ENCODE data around the gene KATNIP.

KATNIP gene

GRCh38 chr16:27549746-27550581, at the start of gene KATNIP, which contains the start of gene GTF3C1:
Gene KATNIP, plus strand, starts transcription at chr16:27550144. Its CDS starts 27 bp downstream, at chr16:27550171.
Gene GTF3C1, minus strand, starts transcription at chr16:27549913. Its CDS starts 23 bp downstream, at chr16:27549890.
- Histone ChIP-seq H3K4me3 (ENCODE audit: low read depth, low read length) (peak within 1 kb of the TSS; percentile 57), H3K27me3 (ENCODE audit: insufficient read depth, low read depth, severe bottlenecking) (no peaks in the 10 kb centered on the region), H3K27ac (peak within 1 kb of the TSS; percentile 75), H3K36me3 (peaks cover 32% of the 10 kb centered on the region), H3K9me3 (ENCODE audit: severe bottlenecking) (no peaks in the 10 kb centered on the region)
- peak; percentile 99 for DNase-seq
- no peak for TF ChIP-seq CTCF (IDR thresholded peaks at IDR 0.05; ENCODE audit: low read depth, low read length)

GRCh38 chr16:27500801-27501200, 49.1 kb upstream of the KATNIP start:
- H3K36me3 ChIP-seq = peaks cover 94% of the 10 kb centered on the region
- H3K27me3 ChIP-seq (ENCODE audit: insufficient read depth, low read depth, severe bottlenecking) = no peaks in the 10 kb centered on the region
- DNase-seq = no peak
- H3K9me3 ChIP-seq (ENCODE audit: severe bottlenecking) = no peaks in the 10 kb centered on the region
- no peak for TF ChIP-seq CTCF (IDR thresholded peaks at IDR 0.05; ENCODE audit: low read depth, low read length)
- H3K27ac ChIP-seq = no peak overlapping the region
- H3K4me3 ChIP-seq (ENCODE audit: low read depth, low read length) = no peak overlapping the region

DNA sequence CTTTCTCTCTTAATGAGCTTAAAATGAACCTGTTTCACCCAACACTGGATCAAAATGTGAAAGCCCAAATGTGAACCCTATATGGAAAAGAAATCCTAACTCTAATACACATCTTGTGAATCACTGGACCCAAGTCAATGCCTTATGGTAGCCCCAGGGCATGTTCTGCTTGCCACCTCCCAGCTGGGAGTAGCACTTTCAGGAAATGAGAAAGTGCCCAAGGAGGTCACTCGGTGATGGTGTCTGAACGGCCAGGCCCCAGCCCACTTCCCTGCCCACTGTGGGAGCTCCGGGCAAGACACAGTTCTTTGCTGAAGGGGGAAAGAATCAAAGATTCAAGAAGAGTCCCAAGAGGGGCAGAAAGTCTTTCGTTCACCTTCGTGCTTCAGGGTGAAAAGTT, 46.3 kb upstream of the KATNIP start:
- no peak for TF ChIP-seq CTCF (IDR thresholded peaks at IDR 0.05; ENCODE audit: low read depth, low read length)
- H3K27ac ChIP-seq = no peak overlapping the region
- peaks cover 94% of the 10 kb centered on the region for H3K36me3 ChIP-seq
- DNase-seq = no peak
- no peaks in the 10 kb centered on the region for H3K27me3 ChIP-seq (ENCODE audit: insufficient read depth, low read depth, severe bottlenecking)
- no peak overlapping the region for H3K4me3 ChIP-seq (ENCODE audit: low read depth, low read length)
- no peaks in the 10 kb centered on the region for H3K9me3 ChIP-seq (ENCODE audit: severe bottlenecking)

DNA sequence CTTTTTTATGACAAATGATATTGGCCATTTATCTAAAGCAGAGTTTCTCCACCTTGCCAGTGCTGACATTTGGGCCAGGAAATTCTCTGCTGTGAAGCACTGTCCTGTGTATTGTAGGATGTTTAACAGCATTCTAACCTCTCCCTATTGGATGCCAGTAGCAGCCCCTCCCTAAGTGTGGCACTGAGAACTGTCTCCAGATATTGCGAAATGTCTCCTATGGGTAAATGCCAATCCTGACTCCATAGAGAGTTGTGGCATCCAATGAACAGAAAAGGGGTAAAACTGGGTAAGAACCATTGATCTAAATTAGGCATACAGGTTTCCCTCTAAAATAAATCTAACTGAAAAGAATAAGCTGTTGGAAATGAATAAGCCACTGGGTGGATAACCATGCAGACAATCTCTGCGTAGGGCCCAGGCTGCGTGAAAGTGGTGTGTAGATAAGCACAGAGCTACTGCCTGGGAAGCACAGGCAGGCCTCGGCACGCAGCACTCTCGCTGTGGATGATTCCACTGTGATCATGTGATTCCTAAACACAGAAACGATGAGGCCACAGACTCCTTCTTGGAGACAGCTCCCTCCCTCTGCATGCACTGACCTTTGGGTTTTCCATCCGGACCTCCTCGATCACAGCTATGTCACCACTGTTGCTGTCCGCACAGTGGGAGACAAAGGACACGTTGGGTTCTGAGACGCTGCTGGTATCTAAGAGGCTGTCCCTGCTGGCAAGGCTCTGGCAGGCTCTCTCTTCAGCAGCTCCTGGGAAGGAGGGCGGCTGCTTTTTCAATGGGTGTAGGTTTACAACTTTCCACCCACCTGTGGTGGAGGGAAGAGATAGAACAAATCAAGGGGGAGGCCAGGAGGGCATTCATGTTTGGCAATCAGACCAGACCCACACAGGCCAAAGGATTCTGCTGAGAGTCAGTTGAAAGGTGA, 44.4 kb upstream of the KATNIP start:
- no peak for DNase-seq
- H3K27ac ChIP-seq = no peak overlapping the region
- H3K36me3 ChIP-seq = peaks cover 94% of the 10 kb centered on the region
- no peak for TF ChIP-seq CTCF (IDR thresholded peaks at IDR 0.05; ENCODE audit: low read depth, low read length)
- no peaks in the 10 kb centered on the region for H3K27me3 ChIP-seq (ENCODE audit: insufficient read depth, low read depth, severe bottlenecking)
- no peak overlapping the region for H3K4me3 ChIP-seq (ENCODE audit: low read depth, low read length)
- no peaks in the 10 kb centered on the region for H3K9me3 ChIP-seq (ENCODE audit: severe bottlenecking)

GRCh38 chr16:27506771-27507170, 43.2 kb upstream of the KATNIP start:
- H3K4me3 ChIP-seq (ENCODE audit: low read depth, low read length) = no peak overlapping the region
- peaks cover 94% of the 10 kb centered on the region for H3K36me3 ChIP-seq
- no peak for DNase-seq

More at GRCh38 chr16:27506771-27507170, 43.2 kb upstream of the KATNIP start:
- Histone ChIP-seq H3K9me3 (ENCODE audit: severe bottlenecking) (no peaks in the 10 kb centered on the region), H3K27me3 (ENCODE audit: insufficient read depth, low read depth, severe bottlenecking) (no peaks in the 10 kb centered on the region), H3K27ac (no peak overlapping the region)
- no peak for TF ChIP-seq CTCF (IDR thresholded peaks at IDR 0.05; ENCODE audit: low read depth, low read length)

Measured in WERI-Rb-1 (cell line).